ENCODE measurements around the gene HIRIP3.

The HIRIP3 gene

DNA sequence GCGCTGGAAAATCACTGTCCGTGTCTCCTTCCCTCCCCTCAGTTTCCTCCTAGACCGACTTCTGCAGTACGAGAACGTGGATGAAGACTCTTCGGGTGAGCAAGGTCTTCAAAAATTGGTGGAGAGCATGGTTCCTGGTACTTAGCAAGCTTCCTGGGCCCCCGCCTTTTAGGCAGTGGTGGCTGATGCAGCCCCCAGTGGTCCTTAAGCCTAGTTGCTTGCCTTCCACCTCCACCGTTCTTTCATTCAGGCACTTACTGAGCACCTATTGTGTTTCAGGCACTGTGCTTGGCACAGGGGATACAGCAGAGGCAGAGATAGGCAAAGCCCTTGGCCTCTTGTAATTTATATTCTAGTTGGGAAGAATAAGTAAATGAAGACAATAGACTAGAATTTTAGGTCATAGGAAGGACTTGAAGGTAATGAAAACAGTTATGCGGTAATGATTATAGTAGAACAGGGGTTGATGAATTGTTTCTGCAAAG, 1.4 kb upstream of the HIRIP3 start:
- DNase-seq (ENCODE audit: low read depth) = no peak

DNA sequence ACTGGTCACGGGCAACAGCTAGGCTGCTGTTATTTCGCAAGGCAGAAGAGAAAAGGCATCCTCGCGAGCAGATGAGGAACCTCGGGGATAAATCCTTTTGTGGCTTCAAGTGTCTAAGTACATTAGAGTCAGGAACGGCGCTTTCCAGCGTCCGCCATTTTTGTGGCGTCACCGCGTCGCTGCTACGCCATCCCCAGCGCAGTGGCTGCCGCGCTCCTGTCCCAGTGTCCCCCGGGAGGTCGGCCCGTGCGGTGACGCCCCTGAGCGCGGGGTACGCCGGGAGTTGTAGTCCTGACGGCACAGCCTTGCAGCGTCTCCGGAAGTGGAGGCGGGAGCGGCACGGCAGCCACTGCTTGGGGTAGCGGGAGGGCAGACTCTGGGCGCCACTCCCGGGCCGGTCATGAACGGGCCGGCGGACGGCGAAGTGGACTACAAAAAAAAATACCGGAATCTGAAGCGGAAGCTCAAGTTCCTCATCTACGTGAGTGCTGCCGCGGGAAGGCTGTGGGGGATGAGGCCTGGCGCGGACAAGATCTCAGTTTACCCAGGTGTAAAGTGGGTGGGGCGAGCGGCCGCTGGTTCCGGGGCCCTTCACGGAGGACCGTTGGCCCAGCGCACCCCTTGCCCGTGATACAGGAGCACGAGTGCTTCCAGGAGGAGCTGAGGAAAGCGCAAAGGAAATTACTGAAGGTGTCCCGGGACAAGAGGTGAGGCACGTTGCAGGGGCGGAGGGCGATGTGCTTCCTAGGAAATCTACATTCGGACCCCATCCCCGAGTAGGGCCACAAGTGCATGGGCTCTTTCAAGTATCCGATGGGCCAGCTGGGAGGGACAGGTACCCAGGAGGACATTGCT, 721 bp upstream of the HIRIP3 start, which contains the start of gene INO80E:
Gene INO80E (plus strand): TSS at position 331 of the 855 bp plus-strand sequence. CDS start 70 bp downstream, at position 401.
- peak; percentile 81 for DNase-seq (ENCODE audit: low read depth)

DNA sequence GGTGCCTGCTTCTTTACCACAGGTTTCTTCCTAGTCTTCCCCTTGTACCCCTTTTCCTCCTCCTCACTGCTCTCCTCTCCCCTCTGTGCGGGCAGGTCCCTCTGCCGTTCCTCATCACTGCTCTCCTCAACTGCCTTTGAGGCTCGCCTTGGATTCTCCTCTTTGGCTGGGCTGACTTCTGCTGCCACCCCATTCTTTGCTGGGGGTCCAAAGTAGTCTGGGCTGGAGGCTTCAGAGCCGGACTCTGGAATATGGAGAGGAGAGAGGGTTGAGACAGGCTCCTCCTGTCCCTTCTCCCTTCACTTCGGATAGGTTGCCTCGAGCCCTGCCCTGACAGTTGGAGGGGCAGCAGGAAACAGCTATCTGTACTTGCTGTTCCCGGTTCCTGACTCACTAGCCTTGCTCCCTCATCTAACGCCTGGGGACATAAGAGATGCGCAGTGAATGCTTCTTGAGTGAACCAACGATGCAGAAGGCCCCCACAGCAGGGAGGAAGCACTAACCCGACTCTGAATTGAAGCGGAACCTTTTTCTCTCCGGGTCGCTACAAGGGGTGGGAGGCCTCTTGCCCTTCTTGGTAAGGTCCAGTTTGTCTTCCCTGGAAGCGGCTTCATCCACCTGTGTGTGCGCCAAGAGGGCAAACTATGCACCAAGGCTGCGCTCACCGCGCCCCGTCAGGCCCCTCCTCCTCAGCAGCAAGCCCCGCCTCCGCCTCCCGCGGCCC, 655 bp downstream of the HIRIP3 start:
- DNase-seq (ENCODE audit: low read depth) = no peak

DNA sequence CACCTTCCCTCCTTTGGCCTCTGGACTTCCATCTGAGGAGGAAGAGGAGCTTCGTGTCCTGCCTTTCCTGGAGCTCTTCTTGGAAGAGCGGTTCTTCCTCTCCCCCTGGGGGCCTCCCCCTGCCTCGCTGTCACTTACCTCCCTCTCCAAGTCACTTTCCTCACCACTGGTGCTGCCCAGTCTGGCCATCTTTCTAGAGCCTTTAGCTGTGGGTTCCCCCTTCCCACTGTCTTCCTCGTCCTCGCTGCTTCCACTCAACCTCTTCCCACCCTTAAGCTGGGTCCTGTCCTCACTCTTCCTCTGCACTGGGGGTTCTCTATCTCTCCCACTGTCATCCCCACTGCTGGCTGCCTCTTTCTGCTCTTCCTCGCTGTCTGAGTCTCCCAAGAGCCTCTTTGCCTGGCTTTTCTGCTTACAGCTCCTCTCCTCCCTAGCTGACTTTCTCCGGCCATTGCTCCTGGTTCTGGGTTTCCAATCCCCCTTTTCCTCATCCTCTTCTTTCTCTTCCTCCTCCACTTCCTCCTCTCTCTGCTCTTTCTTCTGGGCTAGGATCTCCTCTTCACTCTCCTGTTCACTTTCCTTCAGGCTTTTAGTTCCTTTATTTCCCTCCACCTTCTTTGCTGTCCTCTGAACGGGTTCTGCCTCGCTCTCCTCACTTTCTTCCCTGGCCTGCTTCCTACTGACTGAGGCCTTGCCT, 1.4 kb downstream of the HIRIP3 start:
- no peak for DNase-seq (ENCODE audit: low read depth)

DNA sequence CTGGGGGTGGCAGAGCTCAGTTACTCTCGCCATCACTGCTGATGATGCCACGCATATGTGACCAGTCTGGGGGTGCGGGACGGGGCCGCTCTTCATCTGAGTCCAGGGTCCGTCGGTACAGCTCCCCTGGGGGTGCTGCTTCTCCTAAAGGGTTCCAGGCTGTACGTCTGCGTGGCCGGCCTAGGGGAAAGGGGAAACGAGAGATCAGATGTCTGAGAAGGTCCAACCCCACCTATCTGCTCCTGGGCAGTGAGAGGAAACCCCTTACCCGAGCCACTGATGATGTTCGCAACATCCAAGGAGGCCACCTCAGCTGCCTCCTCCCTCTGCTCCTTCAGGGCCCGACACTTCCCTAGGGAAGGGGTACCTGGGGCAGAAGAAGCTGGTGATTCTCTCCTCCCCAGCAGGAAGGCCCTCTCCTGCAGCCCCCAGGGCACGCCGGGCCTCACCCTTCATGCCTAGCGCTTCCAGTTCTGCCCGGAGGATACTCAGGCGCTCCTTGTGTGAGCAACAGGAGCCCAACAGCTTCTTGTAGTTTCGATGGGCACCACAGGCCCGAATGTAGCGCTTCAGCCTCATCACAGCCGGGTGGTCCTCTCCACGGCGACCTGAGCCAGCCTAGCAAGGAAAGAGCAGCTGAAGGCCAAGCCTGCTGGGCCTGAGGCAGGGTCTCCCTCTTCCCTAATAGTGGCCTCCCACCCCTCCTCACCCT, 2.1 kb downstream of the HIRIP3 start:
- no peak for DNase-seq (ENCODE audit: low read depth)

DNA sequence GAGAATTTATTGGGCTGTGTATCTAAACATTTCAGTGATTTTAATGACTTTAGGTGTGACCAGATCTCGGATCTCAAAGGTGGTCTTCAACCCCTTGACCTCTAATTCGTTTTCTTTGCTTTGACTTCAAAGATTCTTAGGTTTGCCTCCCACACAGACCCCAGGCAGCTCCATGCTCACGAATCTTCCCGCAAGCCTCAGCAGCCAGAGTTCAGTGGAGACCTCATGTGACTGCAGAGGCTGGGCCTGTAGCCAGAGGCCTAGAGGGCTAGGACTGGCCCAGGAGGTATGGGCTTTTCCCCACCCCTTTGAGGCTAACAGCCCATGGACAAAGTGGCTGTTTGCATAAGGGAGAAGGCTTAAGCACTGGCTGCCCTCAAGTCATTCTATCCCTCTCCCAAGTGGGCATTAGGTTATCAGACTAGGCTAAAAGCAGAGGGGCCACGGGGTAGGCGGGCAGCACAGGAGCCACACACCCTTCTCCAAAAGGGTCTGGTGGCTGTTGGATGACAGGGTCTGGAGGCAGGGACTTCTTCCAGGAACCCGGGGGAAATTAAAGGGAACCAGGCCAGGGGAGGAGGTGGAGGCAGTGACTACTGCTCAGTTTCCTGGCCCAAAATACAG, 3.0 kb downstream of the HIRIP3 start:
- DNase-seq (ENCODE audit: low read depth) = no peak

DNA sequence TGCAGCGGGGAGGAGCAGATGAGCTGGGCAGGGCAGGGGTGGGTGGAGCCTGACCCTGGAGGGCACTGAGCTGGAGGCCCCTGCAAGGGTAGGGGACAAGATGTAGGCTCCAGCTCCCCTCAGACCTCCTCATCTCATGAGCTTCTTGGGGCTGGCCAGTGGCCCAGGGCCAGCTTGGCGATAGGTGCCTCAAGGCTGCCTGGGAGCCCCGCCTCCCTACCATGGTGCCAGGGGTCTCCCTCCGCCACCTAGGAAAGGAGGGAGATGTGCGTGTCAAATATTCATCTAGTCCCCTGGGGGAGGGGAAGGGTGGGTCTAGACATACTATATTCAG, 3.9 kb downstream of the HIRIP3 start:
- no peak for DNase-seq (ENCODE audit: low read depth)

DNA sequence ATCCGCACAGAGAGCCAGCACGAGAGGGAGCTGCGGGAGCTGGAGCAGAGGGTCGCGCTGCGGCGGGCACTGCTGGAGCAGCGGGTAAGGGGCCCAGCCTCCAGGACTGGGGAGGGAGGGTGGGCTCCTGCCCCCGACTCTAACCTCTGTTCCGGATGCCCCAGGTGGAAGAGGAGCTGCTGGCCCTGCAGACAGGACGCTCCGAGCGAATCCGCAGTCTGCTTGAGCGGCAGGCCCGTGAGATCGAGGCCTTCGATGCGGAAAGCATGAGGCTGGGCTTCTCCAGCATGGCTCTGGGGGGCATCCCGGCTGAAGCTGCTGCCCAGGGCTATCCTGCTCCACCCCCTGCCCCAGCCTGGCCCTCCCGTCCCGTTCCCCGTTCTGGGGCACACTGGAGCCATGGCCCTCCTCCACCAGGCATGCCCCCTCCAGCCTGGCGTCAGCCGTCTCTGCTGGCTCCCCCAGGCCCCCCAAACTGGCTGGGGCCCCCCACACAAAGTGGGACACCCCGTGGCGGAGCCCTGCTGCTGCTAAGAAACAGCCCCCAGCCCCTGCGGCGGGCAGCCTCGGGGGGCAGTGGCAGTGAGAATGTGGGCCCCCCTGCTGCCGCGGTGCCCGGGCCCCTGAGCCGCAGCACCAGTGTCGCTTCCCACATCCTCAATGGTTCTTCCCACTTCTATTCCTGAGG, 4.4 kb downstream of the HIRIP3 start:
- no peak for DNase-seq (ENCODE audit: low read depth)

DNA sequence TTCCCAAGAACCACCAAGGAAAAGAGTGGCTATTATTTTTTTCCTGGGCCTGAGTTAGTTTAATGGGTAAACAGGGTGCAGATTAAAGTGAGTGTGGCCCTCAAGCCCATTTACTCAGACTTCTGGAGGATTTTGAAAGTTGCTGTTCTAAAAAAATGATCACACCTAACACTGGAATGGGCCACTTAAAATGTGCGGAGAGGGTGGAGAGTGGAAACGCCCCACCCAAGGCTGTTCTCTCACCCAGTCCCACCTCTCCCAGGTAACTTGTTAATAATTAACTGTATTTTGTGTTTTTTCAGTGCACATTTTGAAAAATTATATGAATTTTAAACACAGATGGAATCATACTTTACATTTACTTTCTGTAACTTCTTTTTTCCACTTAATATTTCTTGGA, 5.4 kb downstream of the HIRIP3 start:
- DNase-seq (ENCODE audit: low read depth) = no peak

DNA sequence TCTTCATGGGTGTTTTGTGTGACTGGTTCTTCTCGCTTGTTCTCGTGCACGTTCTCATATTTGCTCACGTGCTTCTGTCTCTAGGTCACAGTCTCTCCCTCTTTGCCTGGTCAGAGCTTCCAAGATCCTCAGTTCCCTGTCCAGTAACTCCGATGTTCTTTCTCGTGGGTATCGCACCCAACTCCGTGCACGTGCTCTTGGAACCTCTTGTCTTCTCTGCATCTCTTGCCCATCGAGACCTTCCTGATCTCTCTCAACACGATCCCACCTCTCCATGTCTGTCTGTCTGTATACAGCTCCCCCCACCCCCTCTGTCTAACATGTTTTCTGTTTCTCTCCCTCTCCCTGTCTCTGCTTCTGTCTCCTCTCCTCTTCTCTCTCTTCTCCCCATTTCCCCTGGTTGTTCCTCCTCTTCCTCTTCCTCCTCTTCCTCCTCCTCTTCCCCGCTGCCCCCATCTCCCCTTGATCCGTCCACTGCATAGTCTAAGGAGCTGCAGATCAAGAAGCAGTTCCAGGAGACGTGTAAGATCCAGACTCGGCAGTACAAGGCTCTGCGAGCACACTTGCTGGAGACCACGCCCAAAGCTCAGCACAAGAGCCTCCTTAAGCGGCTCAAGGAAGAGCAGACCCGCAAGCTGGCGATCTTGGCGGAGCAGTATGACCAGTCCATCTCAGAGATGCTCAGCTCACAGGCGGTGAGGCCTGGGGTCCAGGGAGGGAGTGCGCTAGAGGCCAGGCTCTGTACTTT, 6.1 kb downstream of the HIRIP3 start:
- no peak for DNase-seq (ENCODE audit: low read depth)

DNA sequence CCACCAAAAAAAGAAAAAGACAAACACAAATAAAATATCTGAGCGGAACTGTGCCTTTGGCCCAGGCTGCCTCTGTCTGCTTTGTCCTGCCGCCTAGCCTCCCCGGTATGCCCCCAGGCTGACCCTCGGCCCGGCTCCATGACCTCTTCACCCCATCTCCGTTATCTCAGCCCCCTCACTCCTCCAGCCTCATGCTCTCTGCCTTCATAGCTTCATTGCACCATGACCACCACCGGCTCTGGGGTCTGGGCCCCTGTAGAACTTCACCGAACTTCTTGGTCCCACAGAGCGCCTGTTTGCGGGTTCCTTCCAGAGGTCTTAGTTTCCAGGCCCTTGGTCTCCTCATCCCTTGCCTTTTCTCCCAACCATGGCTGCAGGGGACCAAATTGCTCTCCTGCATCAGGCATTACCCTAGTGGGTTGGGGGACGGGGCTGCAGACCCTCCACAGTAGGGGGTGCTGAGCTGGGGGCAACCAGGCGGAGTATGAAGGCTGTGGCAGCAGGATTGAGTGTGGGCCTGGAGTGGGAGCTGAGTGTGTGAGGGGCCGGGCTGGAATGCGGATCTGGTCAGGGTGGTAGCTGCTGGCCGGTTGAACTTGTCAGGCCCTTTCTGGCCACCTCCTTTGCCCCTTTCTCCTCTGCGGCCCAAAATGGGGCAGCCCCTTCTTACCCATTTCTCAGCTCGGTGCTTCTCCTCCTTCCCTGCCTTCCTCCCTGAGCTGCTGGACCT, 6.9 kb downstream of the HIRIP3 start:
- DNase-seq (ENCODE audit: low read depth) = no peak

DNA sequence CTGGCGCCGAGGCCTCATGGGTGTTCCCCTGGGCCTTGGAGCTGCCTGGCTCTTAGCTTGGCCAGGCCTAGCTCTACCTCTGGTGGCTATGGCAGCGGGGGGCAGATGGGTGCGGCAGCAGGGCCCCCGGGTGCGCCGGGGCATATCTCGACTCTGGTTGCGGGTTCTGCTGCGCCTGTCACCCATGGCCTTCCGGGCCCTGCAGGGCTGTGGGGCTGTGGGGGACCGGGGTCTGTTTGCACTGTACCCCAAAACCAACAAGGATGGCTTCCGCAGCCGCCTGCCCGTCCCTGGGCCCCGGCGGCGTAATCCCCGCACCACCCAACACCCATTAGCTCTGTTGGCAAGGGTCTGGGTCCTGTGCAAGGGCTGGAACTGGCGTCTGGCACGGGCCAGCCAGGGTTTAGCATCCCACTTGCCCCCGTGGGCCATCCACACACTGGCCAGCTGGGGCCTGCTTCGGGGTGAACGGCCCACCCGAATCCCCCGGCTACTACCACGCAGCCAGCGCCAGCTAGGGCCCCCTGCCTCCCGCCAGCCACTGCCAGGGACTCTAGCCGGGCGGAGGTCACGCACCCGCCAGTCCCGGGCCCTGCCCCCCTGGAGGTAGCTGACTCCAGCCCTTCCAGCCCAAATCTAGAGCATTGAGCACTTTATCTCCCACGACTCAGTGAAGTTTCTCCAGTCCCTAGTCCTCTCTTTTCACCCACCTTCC, 7.9 kb downstream of the HIRIP3 start:
- DNase-seq (ENCODE audit: low read depth) = no peak

DNA sequence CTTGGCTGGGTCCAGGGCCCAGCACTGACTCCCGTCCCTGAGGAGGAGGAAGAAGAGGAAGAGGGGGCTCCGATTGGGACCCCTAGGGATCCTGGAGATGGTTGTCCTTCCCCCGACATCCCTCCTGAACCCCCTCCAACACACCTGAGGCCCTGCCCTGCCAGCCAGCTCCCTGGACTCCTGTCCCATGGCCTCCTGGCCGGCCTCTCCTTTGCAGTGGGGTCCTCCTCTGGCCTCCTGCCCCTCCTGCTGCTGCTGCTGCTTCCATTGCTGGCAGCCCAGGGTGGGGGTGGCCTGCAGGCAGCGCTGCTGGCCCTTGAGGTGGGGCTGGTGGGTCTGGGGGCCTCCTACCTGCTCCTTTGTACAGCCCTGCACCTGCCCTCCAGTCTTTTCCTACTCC, 8.5 kb downstream of the HIRIP3 start:
- no peak for DNase-seq (ENCODE audit: low read depth)

DNA sequence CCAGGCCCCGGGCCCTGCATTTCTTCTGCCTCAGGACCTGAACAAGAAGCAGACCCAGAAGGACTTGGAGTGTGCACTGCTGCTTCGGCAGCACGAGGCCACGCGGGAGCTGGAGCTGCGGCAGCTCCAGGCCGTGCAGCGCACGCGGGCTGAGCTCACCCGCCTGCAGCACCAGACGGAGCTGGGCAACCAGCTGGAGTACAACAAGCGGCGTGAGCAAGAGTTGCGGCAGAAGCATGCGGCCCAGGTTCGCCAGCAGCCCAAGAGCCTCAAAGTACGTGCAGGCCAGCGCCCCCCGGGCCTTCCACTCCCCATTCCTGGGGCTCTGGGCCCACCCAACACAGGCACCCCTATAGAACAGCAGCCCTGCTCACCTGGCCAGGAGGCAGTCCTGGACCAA, 9.2 kb downstream of the HIRIP3 start:
- DNase-seq (ENCODE audit: low read depth) = no peak

DNA sequence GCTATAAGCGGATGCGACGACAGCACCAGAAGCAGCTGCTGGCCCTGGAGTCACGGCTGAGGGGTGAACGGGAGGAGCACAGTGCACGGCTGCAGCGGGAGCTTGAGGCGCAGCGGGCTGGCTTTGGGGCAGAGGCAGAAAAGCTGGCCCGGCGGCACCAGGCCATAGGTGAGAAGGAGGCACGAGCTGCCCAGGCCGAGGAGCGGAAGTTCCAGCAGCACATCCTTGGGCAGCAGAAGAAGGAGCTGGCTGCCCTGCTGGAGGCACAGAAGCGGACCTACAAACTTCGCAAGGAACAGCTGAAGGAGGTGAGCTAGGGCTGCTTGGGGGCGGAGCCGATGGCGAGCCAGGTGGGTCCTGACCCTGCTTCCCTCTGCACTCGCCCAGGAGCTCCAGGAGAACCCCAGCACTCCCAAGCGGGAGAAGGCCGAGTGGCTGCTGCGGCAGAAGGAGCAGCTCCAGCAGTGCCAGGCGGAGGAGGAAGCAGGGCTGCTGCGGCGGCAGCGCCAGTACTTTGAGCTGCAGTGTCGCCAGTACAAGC, 10.1 kb downstream of the HIRIP3 start:
- no peak for DNase-seq (ENCODE audit: low read depth)

DNA sequence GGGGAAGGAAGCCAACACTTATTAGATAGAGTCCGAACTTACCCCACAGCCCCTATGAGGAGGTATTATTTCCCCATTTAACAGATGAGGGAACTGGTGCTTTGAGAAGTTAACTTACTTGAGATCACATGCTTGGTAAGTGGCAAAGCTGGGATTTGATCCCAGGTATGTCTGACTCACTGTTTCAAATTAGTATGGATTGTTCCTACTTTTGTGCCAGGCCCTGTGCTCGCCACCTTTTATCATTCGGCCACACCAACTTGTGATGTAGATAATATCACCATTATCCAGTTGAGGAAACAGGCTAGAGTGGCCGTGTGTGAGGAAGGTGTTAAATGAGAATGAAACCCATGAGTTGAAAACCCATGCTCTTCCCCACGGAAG, 10.7 kb downstream of the HIRIP3 start:
- no peak for DNase-seq (ENCODE audit: low read depth)

DNA sequence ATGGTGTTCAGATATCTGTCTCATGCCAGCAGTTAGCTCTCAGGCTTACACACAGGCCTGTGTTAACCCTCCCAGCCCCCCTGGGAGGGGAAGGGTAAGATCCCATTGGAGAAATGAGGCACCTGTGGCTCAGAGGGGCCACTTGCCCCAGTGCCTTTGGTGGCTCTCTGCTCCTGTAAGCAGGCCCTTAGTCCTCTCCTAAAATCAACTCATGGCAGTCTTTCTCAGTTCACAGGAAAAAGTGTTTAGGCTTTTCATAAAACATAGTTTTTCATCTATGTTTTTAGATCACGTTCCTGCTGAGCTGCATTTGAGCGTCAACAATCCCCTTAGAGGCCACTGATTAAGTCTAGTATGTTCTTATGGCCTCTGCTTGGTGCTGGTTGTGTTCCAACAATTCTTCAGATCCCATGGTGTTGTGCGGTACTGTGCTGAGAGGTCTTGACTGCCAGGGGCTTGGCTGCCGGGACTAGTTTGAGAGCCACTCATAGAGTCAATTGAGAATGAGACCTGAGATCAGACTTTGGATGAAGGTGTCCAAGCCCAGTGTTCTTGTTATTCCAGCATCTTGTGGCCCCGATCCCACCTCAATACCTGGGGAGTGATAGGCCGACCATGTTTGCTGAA, 11.2 kb downstream of the HIRIP3 start:
- DNase-seq (ENCODE audit: low read depth) = no peak

Measured in HS-27A (cell line).